A673 (cell line): ENCODE results near the gene ARSI. TPM values are rescaled to one million over a fixed set of nuclear protein-coding genes. Genes with fewer than 3 reads are reported as not detected.

Experiments used
- BruUV-seq: library from RNA; stranded (reverse); fragments of 400-500 nt; replicated peaks from 2 replicates; lab custom pipeline; 2021; lab: Mats Ljungman, UMichigan
- CTCF ChIA-PET: fragments of 300-600 bp; sonication (Branson Sonifier 250); formaldehyde crosslinking; loops from one replicate; lab custom pipeline; 2022; ENCODE audit warnings: antibody characterized with exemption; lab: Charles Lee
- POLR2A ChIA-PET: fragments of 300-600 bp; sonication (Branson Sonifier 250); formaldehyde crosslinking; loops from one replicate; lab custom pipeline; 2022; ENCODE audit warnings: antibody characterized with exemption; ENCODE audit not compliant: low non-redundant PET; lab: Charles Lee
- DNase-seq: peaks from one replicate; pipeline ENCODE4 v3.0.0-alpha.2; 2015; ENCODE audit warnings: low spot score
- H3K27ac ChIP-seq: fragments of 200-600 bp; sonication (generic); 2 replicates; pipeline ENCODE4 v1.5.1; 2016; ENCODE audit warnings: mixed run types, low read depth, mild to moderate bottlenecking, mixed read lengths, antibody characterized with exemption, low read length; ENCODE audit not compliant: poor library complexity, severe bottlenecking
- H3K27me3 ChIP-seq: fragments of 200-600 bp; sonication (generic); replicated peaks from 2 replicates; pipeline ENCODE4 v1.6.1; 2017; ENCODE audit warnings: mixed run types, low read depth, mild to moderate bottlenecking, mixed read lengths, antibody characterized with exemption, low read length; ENCODE audit not compliant: insufficient read depth, poor library complexity
- H3K36me3 ChIP-seq: fragments of 200-600 bp; sonication (generic); 2 replicates; pipeline ENCODE4 v1.6.1; 2016; ENCODE audit warnings: mixed run types, mild to moderate bottlenecking, mixed read lengths, antibody characterized with exemption, low read length; ENCODE audit not compliant: insufficient read depth, poor library complexity, severe bottlenecking
- H3K4me1 ChIP-seq: fragments of 200-600 bp; sonication (generic); 2 replicates; pipeline ENCODE4 v1.6.1; 2017; ENCODE audit warnings: mixed run types, mild to moderate bottlenecking, mixed read lengths, antibody characterized with exemption, low read length; ENCODE audit not compliant: insufficient read depth, poor library complexity, severe bottlenecking
- H3K4me3 ChIP-seq: fragments of 200-600 bp; sonication (generic); 2 replicates; pipeline ENCODE4 v1.5.1; 2016; ENCODE audit warnings: low read depth, mixed run types, mild to moderate bottlenecking, mixed read lengths, low read length; ENCODE audit not compliant: poor library complexity, severe bottlenecking
- H3K9me3 ChIP-seq: fragments of 200-600 bp; sonication (generic); 2 replicates; pipeline ENCODE4 v1.6.1; 2016; ENCODE audit warnings: mixed run types, low read depth, mild to moderate bottlenecking, mixed read lengths, antibody characterized with exemption, low read length; ENCODE audit not compliant: poor library complexity, severe bottlenecking
- CTCF ChIP-seq: fragments of 300-800, 200-600 bp; sonication (generic); conservative IDR thresholded peaks from 2 replicates; pipeline ENCODE4 v1.5.1; 2017; ENCODE audit warnings: low read depth, mild to moderate bottlenecking, antibody characterized with exemption, low read length, moderate library complexity, mixed read lengths
- EZH2 ChIP-seq: fragments of 200-600 bp; sonication (generic); IDR thresholded peaks from 2 replicates; pipeline ENCODE4 v1.6.1; 2017; ENCODE audit warnings: borderline replicate concordance, low read depth, mild to moderate bottlenecking, mixed read lengths, antibody characterized with exemption, low read length; ENCODE audit not compliant: poor library complexity, severe bottlenecking
- intact Hi-C: fragments of 100-400 bp; cut with micrococcal nuclease; formaldehyde crosslinking; loops from one replicate; pipeline ENCODE4 v1.10.0; 2022; ENCODE audit not compliant: unreplicated experiment
- total RNA-seq: library from RNA; stranded (reverse); gene quantifications from 2 replicates; pipeline ENCODE4 v1.2.3, GENCODE V29; 2021

The ARSI gene
- total RNA-seq, 1 experiment from 2014 or later, result 0.30 TPM

DNA sequence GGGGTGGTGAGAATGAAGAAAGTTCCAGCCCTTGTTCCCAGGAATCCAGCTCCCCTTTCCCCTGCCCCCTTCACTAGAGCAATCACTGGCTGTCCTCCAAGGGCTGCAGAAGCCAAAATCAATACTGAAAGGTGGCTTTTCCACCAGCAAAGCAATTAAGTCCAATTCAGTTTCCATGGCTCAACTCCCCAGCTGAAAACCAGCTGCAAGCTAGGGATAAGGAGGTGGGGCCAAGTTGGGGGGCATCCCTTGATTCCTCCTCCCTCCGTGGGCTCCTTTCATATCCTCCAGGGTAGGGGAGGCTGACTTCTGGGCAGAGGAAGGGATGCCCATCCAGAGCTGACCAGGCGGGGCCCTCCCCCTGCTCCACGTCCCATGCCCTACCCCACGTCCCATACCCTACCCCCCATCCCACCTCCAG lies 35.8 kb downstream of the ARSI start:
- H3K36me3 ChIP-seq, result no peaks in the 10 kb centered on the region
- peaks cover 20% of the 10 kb centered on the region for H3K4me1 ChIP-seq
- no peaks in the 10 kb centered on the region for H3K9me3 ChIP-seq
- CTCF ChIA-PET, result no interaction called here
- no peak for DNase-seq
- TF ChIP-seq CTCF (no peak), EZH2 (no peak)
- intact Hi-C loops, result no loop called here
- H3K27ac ChIP-seq, result no peak overlapping the region
- H3K4me3 ChIP-seq, result no peak overlapping the region
- BruUV-seq, result no TSS peak
- H3K27me3 ChIP-seq, result no peaks in the 10 kb centered on the region
- POLR2A ChIA-PET, result no interaction called here

- Histone ChIP-seq H3K27ac (no peak overlapping the region), H3K4me1 (peaks cover 20% of the 10 kb centered on the region), H3K4me3 (no peak overlapping the region), H3K27me3 (no peaks in the 10 kb centered on the region), H3K9me3 (no peaks in the 10 kb centered on the region), H3K36me3 (no peaks in the 10 kb centered on the region)
- TF ChIP-seq EZH2, result no peak
- no peak for TF ChIP-seq CTCF
- no TSS peak for BruUV-seq
- intact Hi-C loops, result no loop called here
- POLR2A ChIA-PET, result no interaction called here
- no peak for DNase-seq
- CTCF ChIA-PET, result no interaction called here
Measured at GRCh38 chr5:150265870-150266383, 36.8 kb downstream of the ARSI start.

GRCh38 chr5:150264667-150265603 lies 37.8 kb downstream of the ARSI start:
- H3K4me1 ChIP-seq, result peaks cover 13% of the 10 kb centered on the region
- DNase-seq, result no peak
- intact Hi-C loops, result no loop called here
- no peaks in the 10 kb centered on the region for H3K9me3 ChIP-seq
- no peaks in the 10 kb centered on the region for H3K27me3 ChIP-seq
- H3K36me3 ChIP-seq, result no peaks in the 10 kb centered on the region
- no peak overlapping the region for H3K27ac ChIP-seq
- BruUV-seq, result no TSS peak
- POLR2A ChIA-PET, result interaction anchor here (0.6 kb wide), 1 partner anchor 1016 kb away, joined by 3 read pairs; no protein-coding TSS in a partner anchor
- no peak overlapping the region for H3K4me3 ChIP-seq
- TF ChIP-seq EZH2, result no peak
- TF ChIP-seq CTCF, result no peak
- CTCF ChIA-PET, result no interaction called here
